ENCODE data around the gene ZBTB39. TPM values are rescaled to one million over a fixed set of nuclear protein-coding genes. Genes with fewer than 3 reads are reported as not detected.

ZBTB39 gene
- total and polyA plus RNA-seq, 2 of the 13 experiments (the other 11 are each of a cell fraction or from before 2014, with no cell fraction given): 6.5 to 6.9 TPM

- 0 out of 2 replicates have a peak, but pooled peaks have one; percentile 33 for TF ChIP-seq ZNF44 (CRISPR knock-in tag; IDR thresholded peaks at IDR 0.05)
- peak; percentile 83 for TF ChIP-seq FOXP4 (CRISPR knock-in tag; IDR thresholded peaks at IDR 0.05)
- TF ChIP-seq ZKSCAN1 (IDR thresholded peaks at IDR 0.05; ENCODE audit: low read length): 0 out of 2 replicates have a peak, but pooled peaks have one; percentile 22
- TF ChIP-seq SMAD9 (CRISPR knock-in tag; IDR thresholded peaks at IDR 0.05): no peak
- TF ChIP-seq RORA (CRISPR knock-in tag; IDR thresholded peaks at IDR 0.05): no peak
- no peak for TF ChIP-seq MAZ (IDR thresholded peaks at IDR 0.05; ENCODE audit: borderline replicate concordance, low read depth, low read length)
- TF ChIP-seq MAZ (CRISPR knock-in tag; IDR thresholded peaks at IDR 0.05; ENCODE audit: low read depth): 0 out of 2 replicates have a peak, but pooled peaks have one; percentile 55
- TF ChIP-seq TFDP1 (CRISPR knock-in tag; IDR thresholded peaks at IDR 0.05; ENCODE audit: borderline replicate concordance): peak; percentile 35; the same call in 1 of the 2 replicates
- no peak for TF ChIP-seq ATM (IDR thresholded peaks at IDR 0.05; ENCODE audit: borderline replicate concordance)
- no peak for TF ChIP-seq ZNF629 (CRISPR knock-in tag; conservative IDR thresholded peaks at IDR 0.05)
- no peak for TF ChIP-seq ZNF512B (CRISPR knock-in tag; IDR thresholded peaks at IDR 0.05; ENCODE audit: borderline replicate concordance)
- peak; percentile 86 for TF ChIP-seq SALL1 (CRISPR knock-in tag; IDR thresholded peaks at IDR 0.05)
- no peak for TF ChIP-seq RNF2 (conservative IDR thresholded peaks at IDR 0.05; ENCODE audit: low read depth)
- peak; percentile 98 for TF ChIP-seq TEAD3 (CRISPR knock-in tag; optimal IDR thresholded peaks at IDR 0.05; ENCODE audit: borderline replicate concordance)
- TF ChIP-seq ZBTB25 (CRISPR knock-in tag; IDR thresholded peaks at IDR 0.05): 0 out of 2 replicates have a peak, but pooled peaks have one; percentile 62
- TF ChIP-seq GABPB1 (CRISPR knock-in tag; IDR thresholded peaks at IDR 0.05): peak; percentile 54
- 0 out of 2 replicates have a peak, but pooled peaks have one; percentile 34 for TF ChIP-seq CREM (IDR thresholded peaks at IDR 0.05)
- no peak for TF ChIP-seq CREM (CRISPR knock-in tag; IDR thresholded peaks at IDR 0.05)
- TF ChIP-seq MED1 (CRISPR knock-in tag; IDR thresholded peaks at IDR 0.05): peak; percentile 73
- no peak for TF ChIP-seq GRHL1 (CRISPR knock-in tag; conservative IDR thresholded peaks at IDR 0.05)
- TF ChIP-seq ZNF761 (CRISPR knock-in tag; conservative IDR thresholded peaks at IDR 0.05): peak; percentile 78; the same call in 1 of the 2 replicates
Measured at GRCh38 chr12:57001448-57001906, 4.9 kb downstream of the ZBTB39 start (continued).
